WTC11 (cell line): ENCODE data around the gene RNF224. TPM values are rescaled to one million over a fixed set of nuclear protein-coding genes. Genes with fewer than 3 reads are reported as not detected.

ENCODE experiments used
- ATAC-seq: fragments of 200-7000 bp; cut with Tn5 transposase; 2 replicates; pipeline ENCODE4 v1.10.0; 2021; ENCODE audit warnings: mild to moderate bottlenecking, moderate library complexity
- CTCF ChIA-PET: fragments of 300-600 bp; sonication (Branson Sonifier 250); formaldehyde crosslinking; loops from one replicate; lab custom pipeline; 2021; ENCODE audit warnings: antibody characterized with exemption; lab: Charles Lee
- POLR2A ChIA-PET: fragments of 350-600 bp; sonication (Branson Sonifier 250); formaldehyde crosslinking; loops from one replicate; lab custom pipeline; 2021; ENCODE audit warnings: antibody characterized with exemption; lab: Charles Lee
- DNase-seq: peaks from one replicate; pipeline ENCODE4 v3.0.0; 2021; ENCODE audit warnings: low spot score
- H3K27ac Mint-ChIP-seq: 2 replicates; pipeline ENCODE4 v1.8.0; 2021; ENCODE audit warnings: mixed read lengths
- H3K27me3 Mint-ChIP-seq: 2 replicates; pipeline ENCODE4 v1.8.0; 2021; ENCODE audit warnings: low read depth, mild to moderate bottlenecking, moderate library complexity, mixed read lengths
- H3K36me3 Mint-ChIP-seq: 2 replicates; pipeline ENCODE4 v1.8.0; 2021; ENCODE audit warnings: mixed read lengths
- H3K4me1 Mint-ChIP-seq: 2 replicates; pipeline ENCODE4 v1.8.0; 2022; ENCODE audit warnings: mixed read lengths
- H3K4me3 Mint-ChIP-seq: 2 replicates; pipeline ENCODE4 v1.8.0; 2021; ENCODE audit warnings: mild to moderate bottlenecking, moderate library complexity, mixed read lengths
- H3K9me3 Mint-ChIP-seq: 2 replicates; pipeline ENCODE4 v1.8.0; 2021; ENCODE audit warnings: mixed read lengths
- CREB1 ChIP-seq: sonication (generic); formaldehyde crosslinking; IDR thresholded peaks from 2 replicates; pipeline ENCODE4 v1.8.0; 2023; ENCODE audit warnings: mild to moderate bottlenecking, missing genetic modification reagents
- EMX1 ChIP-seq: fragments of 250-450 bp; sonication (Bioruptor Pico); IDR thresholded peaks from 2 replicates; pipeline ENCODE4 v1.8.0; 2021; ENCODE audit warnings: mild to moderate bottlenecking
- FOXK1 ChIP-seq: sonication (generic); formaldehyde crosslinking; IDR thresholded peaks from 2 replicates; pipeline ENCODE4 v1.8.0; 2022; ENCODE audit warnings: mild to moderate bottlenecking, moderate library complexity, missing genetic modification reagents
- GRHL2 ChIP-seq: fragments of 250-450 bp; sonication (Bioruptor Pico); IDR thresholded peaks from 2 replicates; pipeline ENCODE4 v1.8.0; 2022; ENCODE audit warnings: mild to moderate bottlenecking, moderate library complexity; ENCODE audit not compliant: insufficient replicate concordance, severe bottlenecking
- GTF2I ChIP-seq: fragments of 250-450 bp; sonication (Bioruptor Pico); conservative IDR thresholded peaks from 2 replicates; pipeline ENCODE4 v1.4.0; 2021; ENCODE audit warnings: mild to moderate bottlenecking
- RORB ChIP-seq: fragments of 250-450 bp; sonication (Bioruptor Pico); IDR thresholded peaks from 2 replicates; pipeline ENCODE4 v1.9.0; 2021; ENCODE audit warnings: mild to moderate bottlenecking
- SOX15 ChIP-seq: fragments of 250-450 bp; sonication (Bioruptor Pico); IDR thresholded peaks from 2 replicates; pipeline ENCODE4 v1.9.0; 2021; ENCODE audit warnings: mild to moderate bottlenecking
- SP1 ChIP-seq: sonication (generic); formaldehyde crosslinking; conservative IDR thresholded peaks from 2 replicates; pipeline ENCODE4 v1.8.1; 2022; ENCODE audit warnings: missing genetic modification reagents
- TEAD4 ChIP-seq: sonication (generic); formaldehyde crosslinking; IDR thresholded peaks from 2 replicates; pipeline ENCODE4 v1.8.0; 2022; ENCODE audit warnings: mild to moderate bottlenecking, missing genetic modification reagents
- ZBTB21 ChIP-seq: sonication (generic); formaldehyde crosslinking; IDR thresholded peaks from 2 replicates; pipeline ENCODE4 v1.8.1; 2023; ENCODE audit warnings: mild to moderate bottlenecking, missing genetic modification reagents, borderline replicate concordance
- ZNF121 ChIP-seq: sonication (generic); formaldehyde crosslinking; IDR thresholded peaks from 2 replicates; pipeline ENCODE4 v1.8.0; 2023; ENCODE audit warnings: missing genetic modification reagents
- ZNF138 ChIP-seq: sonication (generic); formaldehyde crosslinking; conservative IDR thresholded peaks from 2 replicates; pipeline ENCODE4 v1.8.1; 2022; ENCODE audit warnings: mild to moderate bottlenecking, moderate library complexity, missing genetic modification reagents
- ZNF219 ChIP-seq: sonication (generic); formaldehyde crosslinking; IDR thresholded peaks from 2 replicates; pipeline ENCODE4 v1.8.0; 2023; ENCODE audit warnings: missing genetic modification reagents, mild to moderate bottlenecking, borderline replicate concordance
- ZNF232 ChIP-seq: sonication (generic); formaldehyde crosslinking; IDR thresholded peaks from 2 replicates; pipeline ENCODE4 v1.8.0; 2022; ENCODE audit warnings: mild to moderate bottlenecking, missing genetic modification reagents
- ZNF396 ChIP-seq: fragments of 250-450 bp; sonication (Bioruptor Pico); IDR thresholded peaks from 2 replicates; pipeline ENCODE4 v1.8.0; 2021; ENCODE audit warnings: mild to moderate bottlenecking, moderate library complexity, borderline replicate concordance
- total RNA-seq: library from RNA; stranded (reverse); gene quantifications from 3 replicates; pipeline ENCODE4 v1.2.3, GENCODE V29; 2021
- TF ChIP-seq, protein P1 (sequence below): fragments of 250-450 bp; sonication (Bioruptor Pico); conservative IDR thresholded peaks from 2 replicates; pipeline ENCODE4 v1.9.0; 2021; ENCODE audit warnings: mild to moderate bottlenecking
- TF ChIP-seq, protein P2 (sequence below): fragments of 250-450 bp; sonication (Bioruptor Pico); IDR thresholded peaks from 2 replicates; pipeline ENCODE4 v2.1.2; 2022; ENCODE audit warnings: mild to moderate bottlenecking, moderate library complexity
- TF ChIP-seq, protein P3 (sequence below): sonication (generic); formaldehyde crosslinking; IDR thresholded peaks from 2 replicates; pipeline ENCODE4 v1.8.0; 2022; ENCODE audit warnings: mild to moderate bottlenecking, missing genetic modification reagents
- TF ChIP-seq, protein P4 (sequence below): sonication (generic); formaldehyde crosslinking; IDR thresholded peaks from 2 replicates; pipeline ENCODE4 v1.8.1; 2023; ENCODE audit warnings: mild to moderate bottlenecking, missing genetic modification reagents, borderline replicate concordance

The RNF224 gene
- total RNA-seq, 1 experiment from 2014 or later = 0.59 TPM

DNA sequence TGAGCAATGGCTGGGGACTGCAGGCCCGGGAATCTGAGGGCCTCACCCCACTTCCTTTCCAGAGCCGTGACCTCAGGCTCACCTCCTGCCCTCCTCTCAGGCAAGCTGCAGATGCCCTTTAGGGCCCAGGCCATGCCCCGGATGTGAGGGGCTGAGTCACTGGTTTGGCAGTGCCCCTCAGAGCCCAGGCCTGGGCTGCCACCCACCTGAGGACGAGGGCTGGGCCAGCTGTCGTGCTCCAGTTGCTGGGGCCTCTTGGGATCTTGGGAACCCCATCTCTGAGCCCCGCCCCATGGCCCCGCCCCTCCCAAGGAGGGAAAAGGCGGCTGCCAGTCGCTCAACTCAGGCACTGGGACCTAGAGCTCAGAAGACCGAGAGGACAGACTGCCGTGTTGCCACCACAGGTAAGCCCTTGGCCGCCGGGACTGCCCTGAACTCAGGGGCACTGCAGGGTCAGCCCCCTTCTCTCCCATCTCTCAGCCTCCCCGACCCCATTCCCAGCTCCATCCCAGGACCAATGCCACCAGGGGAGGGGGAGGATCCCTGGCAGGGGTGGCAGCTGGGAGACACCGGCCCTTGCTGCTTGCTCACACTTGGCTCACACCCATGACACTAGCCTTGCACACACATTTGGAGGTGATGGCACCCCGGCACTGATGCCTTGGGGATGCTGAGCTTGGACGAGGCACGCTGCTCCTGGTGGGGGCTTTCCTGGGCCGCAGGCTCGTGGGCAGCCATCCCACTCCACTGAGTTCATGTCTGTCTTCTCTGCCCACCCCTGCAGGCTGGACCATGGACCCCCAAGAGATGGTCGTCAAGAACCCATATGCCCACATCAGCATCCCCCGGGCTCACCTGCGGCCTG lies 2.2 kb upstream of the RNF224 start, which contains the start of gene CYSRT1:
CYSRT1 (plus strand) TSS at position 345 of the 865 bp plus-strand sequence; CDS start at position 793, 448 bp downstream.
- Mint-ChIP-seq H3K27me3 (no peaks in the 10 kb centered on the region), H3K4me3 (peak within 1 kb of the TSS; percentile 77), H3K27ac (no peak within 1 kb of the TSS), H3K36me3 (no peaks in the 10 kb centered on the region), H3K4me1 (peaks cover 3% of the 10 kb centered on the region), H3K9me3 (no peaks in the 10 kb centered on the region)
- no peak for ATAC-seq
- POLR2A ChIA-PET = interaction anchor here (1.6 kb wide), 1 partner anchor 110 kb away, joined by 3 read pairs; no protein-coding TSS in a partner anchor
- peak; percentile 57 for DNase-seq
- no peak for TF ChIP-seq GTF2I (CRISPR knock-in tag)
- TF ChIP-seq FOXK1 = no peak
- TF ChIP-seq ZBTB21 (CRISPR knock-in tag) = no peak
- TF ChIP-seq ZNF232 (CRISPR knock-in tag) = no peak
- no peak for TF ChIP-seq CREB1
- TF ChIP-seq TEAD4 = no peak
- no peak for TF ChIP-seq GRHL2
- TF ChIP-seq, protein P1, sequence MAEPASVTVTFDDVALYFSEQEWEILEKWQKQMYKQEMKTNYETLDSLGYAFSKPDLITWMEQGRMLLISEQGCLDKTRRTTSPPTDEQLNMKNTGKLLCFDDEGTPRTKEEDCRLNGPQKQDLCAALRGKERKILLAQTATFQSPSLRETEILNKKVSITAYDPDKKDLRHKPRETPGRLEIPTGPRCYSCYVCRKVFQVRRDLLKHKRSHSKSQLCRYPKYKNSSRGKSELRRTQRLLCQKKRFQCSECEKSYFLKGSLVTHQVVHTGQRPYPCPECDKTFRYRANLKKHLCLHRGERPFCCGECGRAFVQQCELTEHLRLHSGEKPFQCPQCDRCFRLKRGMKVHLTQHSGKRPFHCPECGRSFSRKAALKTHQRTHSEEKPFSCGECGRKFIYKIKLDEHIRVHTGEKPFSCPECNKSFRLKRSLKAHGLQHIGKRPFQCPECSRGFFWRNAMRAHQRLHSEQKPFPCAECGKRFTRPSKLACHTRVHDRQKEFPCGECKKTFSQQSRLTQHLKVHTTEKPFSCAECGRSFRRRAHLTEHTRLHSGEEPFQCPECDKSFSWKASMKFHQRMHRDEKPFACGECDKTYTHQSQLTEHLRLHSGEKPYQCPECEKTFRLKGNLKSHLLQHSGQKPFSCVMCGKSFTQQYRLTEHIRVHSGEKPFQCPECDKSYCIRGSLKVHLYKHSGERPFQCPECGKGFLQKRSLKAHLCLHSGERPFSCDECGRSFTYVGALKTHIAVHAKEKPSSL = no peak
- no peak for TF ChIP-seq RORB (CRISPR knock-in tag)
- no peak for TF ChIP-seq SOX15
- TF ChIP-seq EMX1 = no peak
- TF ChIP-seq ZNF396 (CRISPR knock-in tag) = no peak
- TF ChIP-seq, protein P2, sequence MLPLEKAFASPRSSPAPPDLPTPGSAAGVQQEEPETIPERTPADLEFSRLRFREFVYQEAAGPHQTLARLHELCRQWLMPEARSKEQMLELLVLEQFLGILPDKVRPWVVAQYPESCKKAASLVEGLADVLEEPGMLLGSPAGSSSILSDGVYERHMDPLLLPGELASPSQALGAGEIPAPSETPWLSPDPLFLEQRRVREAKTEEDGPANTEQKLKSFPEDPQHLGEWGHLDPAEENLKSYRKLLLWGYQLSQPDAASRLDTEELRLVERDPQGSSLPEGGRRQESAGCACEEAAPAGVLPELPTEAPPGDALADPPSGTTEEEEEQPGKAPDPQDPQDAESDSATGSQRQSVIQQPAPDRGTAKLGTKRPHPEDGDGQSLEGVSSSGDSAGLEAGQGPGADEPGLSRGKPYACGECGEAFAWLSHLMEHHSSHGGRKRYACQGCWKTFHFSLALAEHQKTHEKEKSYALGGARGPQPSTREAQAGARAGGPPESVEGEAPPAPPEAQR (CRISPR knock-in tag) = no peak
- no peak for TF ChIP-seq ZNF121 (CRISPR knock-in tag)
- TF ChIP-seq ZNF138 (CRISPR knock-in tag) = no peak
- TF ChIP-seq, protein P3, sequence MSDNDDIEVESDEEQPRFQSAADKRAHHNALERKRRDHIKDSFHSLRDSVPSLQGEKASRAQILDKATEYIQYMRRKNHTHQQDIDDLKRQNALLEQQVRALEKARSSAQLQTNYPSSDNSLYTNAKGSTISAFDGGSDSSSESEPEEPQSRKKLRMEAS (CRISPR knock-in tag) = no peak
- no peak for TF ChIP-seq SP1 (CRISPR knock-in tag)
- TF ChIP-seq, protein P4, sequence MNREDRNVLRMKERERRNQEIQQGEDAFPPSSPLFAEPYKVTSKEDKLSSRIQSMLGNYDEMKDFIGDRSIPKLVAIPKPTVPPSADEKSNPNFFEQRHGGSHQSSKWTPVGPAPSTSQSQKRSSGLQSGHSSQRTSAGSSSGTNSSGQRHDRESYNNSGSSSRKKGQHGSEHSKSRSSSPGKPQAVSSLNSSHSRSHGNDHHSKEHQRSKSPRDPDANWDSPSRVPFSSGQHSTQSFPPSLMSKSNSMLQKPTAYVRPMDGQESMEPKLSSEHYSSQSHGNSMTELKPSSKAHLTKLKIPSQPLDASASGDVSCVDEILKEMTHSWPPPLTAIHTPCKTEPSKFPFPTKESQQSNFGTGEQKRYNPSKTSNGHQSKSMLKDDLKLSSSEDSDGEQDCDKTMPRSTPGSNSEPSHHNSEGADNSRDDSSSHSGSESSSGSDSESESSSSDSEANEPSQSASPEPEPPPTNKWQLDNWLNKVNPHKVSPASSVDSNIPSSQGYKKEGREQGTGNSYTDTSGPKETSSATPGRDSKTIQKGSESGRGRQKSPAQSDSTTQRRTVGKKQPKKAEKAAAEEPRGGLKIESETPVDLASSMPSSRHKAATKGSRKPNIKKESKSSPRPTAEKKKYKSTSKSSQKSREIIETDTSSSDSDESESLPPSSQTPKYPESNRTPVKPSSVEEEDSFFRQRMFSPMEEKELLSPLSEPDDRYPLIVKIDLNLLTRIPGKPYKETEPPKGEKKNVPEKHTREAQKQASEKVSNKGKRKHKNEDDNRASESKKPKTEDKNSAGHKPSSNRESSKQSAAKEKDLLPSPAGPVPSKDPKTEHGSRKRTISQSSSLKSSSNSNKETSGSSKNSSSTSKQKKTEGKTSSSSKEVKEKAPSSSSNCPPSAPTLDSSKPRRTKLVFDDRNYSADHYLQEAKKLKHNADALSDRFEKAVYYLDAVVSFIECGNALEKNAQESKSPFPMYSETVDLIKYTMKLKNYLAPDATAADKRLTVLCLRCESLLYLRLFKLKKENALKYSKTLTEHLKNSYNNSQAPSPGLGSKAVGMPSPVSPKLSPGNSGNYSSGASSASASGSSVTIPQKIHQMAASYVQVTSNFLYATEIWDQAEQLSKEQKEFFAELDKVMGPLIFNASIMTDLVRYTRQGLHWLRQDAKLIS (CRISPR knock-in tag) = no peak
- no peak for TF ChIP-seq ZNF219 (CRISPR knock-in tag)
- CTCF ChIA-PET = interaction anchor here (0.8 to 8.9 kb wide), 12 partner anchors 11 to 198 kb away, joined by 3 to 143 read pairs (median 4); partner anchors contain the start of genes ANAPC2, EXD3, NOXA1 and NPDC1
